Activated CD4-positive, alpha-beta memory T cell treated with anti-CD3 and anti-CD28 coated beads for 36 hours (primary cell): Measurements from ENCODE around the gene TNKS2. TPM values are rescaled to one million over a fixed set of nuclear protein-coding genes. Genes with fewer than 3 reads are reported as not detected.
"Not testable (repeated sequence)": the region's sequence is repeated elsewhere in the genome, so short reads cannot be mapped to it uniquely, and the experiment has no call there.

Source experiments
- CTCF ChIA-PET: fragments of 350-600 bp; sonication (Branson Sonifier 250); formaldehyde crosslinking; loops from one replicate; lab custom pipeline; 2021; ENCODE audit warnings: antibody characterized with exemption, inconsistent platforms; lab: Charles Lee
- POLR2A ChIA-PET: fragments of 350-600 bp; sonication (Branson Sonifier 250); formaldehyde crosslinking; loops from one replicate; lab custom pipeline; 2021; ENCODE audit warnings: antibody characterized with exemption; lab: Charles Lee
- DNase-seq: peaks from one replicate; pipeline ENCODE4 v3.0.0-alpha.2; 2020
- H3K27ac Mint-ChIP-seq: one replicate; pipeline ENCODE4 v1.8.0; 2021; ENCODE audit warnings: mixed read lengths
- H3K27me3 Mint-ChIP-seq: one replicate; pipeline ENCODE4 v1.8.0; 2021; ENCODE audit warnings: mixed read lengths
- H3K36me3 Mint-ChIP-seq: one replicate; pipeline ENCODE4 v1.8.0; 2021; ENCODE audit warnings: mixed read lengths
- H3K4me1 Mint-ChIP-seq: one replicate; pipeline ENCODE4 v1.8.0; 2021; ENCODE audit warnings: low read depth, mixed read lengths
- H3K4me3 Mint-ChIP-seq: one replicate; pipeline ENCODE4 v1.8.0; 2021; ENCODE audit warnings: mild to moderate bottlenecking, mixed read lengths
- H3K9me3 Mint-ChIP-seq: one replicate; pipeline ENCODE4 v1.8.0; 2021; ENCODE audit warnings: mixed read lengths
- intact Hi-C: fragments of 100-400 bp; cut with micrococcal nuclease; formaldehyde crosslinking; loops from one replicate; pipeline ENCODE4 v1.15.1; 2023
- total RNA-seq, 2 experiments: library from RNA; stranded (reverse); gene quantifications; one replicate each; pipeline ENCODE4 v1.2.3, GENCODE V29; 2021

TNKS2 gene
- total RNA-seq, 2 experiments from 2014 or later = 34.5 to 35.7 TPM

- Mint-ChIP-seq H3K9me3 (no peaks in the 10 kb centered on the region), H3K27me3 (peaks cover 1% of the 10 kb centered on the region), H3K36me3 (peaks cover 18% of the 10 kb centered on the region), H3K4me1 (peaks cover 44% of the 10 kb centered on the region), H3K27ac (peak overlapping the region; percentile 91), H3K4me3 (peak overlapping the region; percentile 81)
- ChIA-PET POLR2A (interaction anchor here (0.7 to 1.5 kb wide), 6 partner anchors 23 to 506 kb away, joined by 3 to 5 read pairs (median 4); partner anchors contain the start of gene BTAF1), CTCF (interaction anchor here (0.9 to 2.7 kb wide), 4 partner anchors 37 to 790 kb away, joined by 3 to 26 read pairs (median 7); no protein-coding TSS in a partner anchor)
- intact Hi-C loops = loop anchor here (1.0 to 5.0 kb wide), 9 partner anchors 8 to 924 kb away; partner anchors contain the start of genes CPEB3, IDE and MARCHF5
- no peak for DNase-seq
These were observed 1.1 kb upstream of the TNKS2 start for GRCh38 chr10:91797048-91797690.

DNA sequence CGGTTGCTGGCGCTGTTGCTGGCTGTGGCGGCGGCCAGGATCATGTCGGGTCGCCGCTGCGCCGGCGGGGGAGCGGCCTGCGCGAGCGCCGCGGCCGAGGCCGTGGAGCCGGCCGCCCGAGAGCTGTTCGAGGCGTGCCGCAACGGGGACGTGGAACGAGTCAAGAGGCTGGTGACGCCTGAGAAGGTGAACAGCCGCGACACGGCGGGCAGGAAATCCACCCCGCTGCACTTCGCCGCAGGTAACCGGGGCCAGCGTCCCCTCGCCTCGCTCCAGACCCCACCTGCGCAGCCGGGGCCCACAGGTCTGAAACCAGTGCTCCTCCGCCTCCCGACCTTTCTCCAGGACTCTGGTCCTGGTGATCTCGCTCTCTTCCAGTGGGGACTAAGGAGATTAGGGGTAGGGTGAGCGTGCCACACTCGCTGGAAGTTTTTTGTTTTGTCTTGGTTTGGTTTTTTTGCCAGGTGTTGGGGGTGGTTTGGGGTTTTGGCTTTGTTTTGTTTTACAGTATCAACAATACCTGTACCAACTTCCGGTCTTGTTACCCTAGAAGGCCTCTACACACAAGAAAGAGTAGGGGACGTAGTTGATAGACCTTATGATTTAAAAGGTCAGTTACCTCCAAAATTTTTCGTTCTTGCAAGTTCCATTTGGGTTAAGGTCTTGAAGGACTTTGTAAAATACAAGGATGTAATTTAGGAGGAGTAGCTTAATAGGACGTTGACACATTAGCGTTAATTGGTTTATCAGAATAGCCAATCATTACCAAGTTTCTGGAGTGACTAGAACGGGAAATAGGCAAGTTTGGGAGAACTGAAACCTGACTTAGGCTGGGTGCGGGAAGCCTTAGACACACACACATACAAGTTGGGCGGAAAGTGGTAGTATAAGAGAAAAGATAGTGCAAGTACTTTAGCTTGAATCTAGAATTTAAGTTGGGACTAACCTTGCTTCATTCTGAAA is 704 bp downstream of the TNKS2 start:
- H3K4me3 Mint-ChIP-seq = peak overlapping the region; percentile 86
- no peaks in the 10 kb centered on the region for H3K9me3 Mint-ChIP-seq
- peak; percentile 58 for DNase-seq
- peak overlapping the region; percentile 90 for H3K27ac Mint-ChIP-seq
- peaks cover 62% of the 10 kb centered on the region for H3K4me1 Mint-ChIP-seq
- intact Hi-C loops = loop anchor here (1.0 to 5.0 kb wide), 7 partner anchors 146 to 792 kb away; partner anchors contain the start of genes HECTD2 and IDE
- POLR2A ChIA-PET = interaction anchor here (0.9 to 3.0 kb wide), 2 partner anchors 21 to 125 kb away, joined by 3 to 16 read pairs; partner anchors contain the start of gene BTAF1
- H3K36me3 Mint-ChIP-seq = peaks cover 23% of the 10 kb centered on the region
- peaks cover 1% of the 10 kb centered on the region for H3K27me3 Mint-ChIP-seq
- CTCF ChIA-PET = interaction anchor here (0.7 to 2.4 kb wide), 7 partner anchors 9 to 125 kb away, joined by 3 to 9 read pairs (median 4); partner anchors contain the start of genes BTAF1 and FGFBP3

DNA sequence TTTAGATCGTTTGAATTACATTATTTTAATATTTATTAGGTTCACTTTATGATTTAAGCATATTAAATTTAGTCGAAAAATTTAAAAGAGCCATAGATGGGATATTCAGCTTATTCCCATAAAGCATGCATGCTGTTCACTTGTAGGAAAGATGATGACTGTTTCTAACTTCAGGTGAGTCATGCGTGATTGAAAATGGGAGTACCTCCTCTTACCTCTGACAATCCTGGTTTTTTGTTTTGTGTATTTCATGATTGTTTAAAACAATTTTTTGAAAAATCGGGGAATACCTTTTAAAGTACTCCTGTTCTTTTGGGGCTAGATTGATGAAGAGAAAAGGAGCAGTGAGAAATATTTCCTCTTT is 1.4 kb downstream of the TNKS2 start:
- H3K36me3 Mint-ChIP-seq = peaks cover 27% of the 10 kb centered on the region
- peak overlapping the region; percentile 90 for H3K27ac Mint-ChIP-seq
- ChIA-PET POLR2A (interaction anchor here (3.0 kb wide), 1 partner anchor 124 kb away, joined by 16 read pairs; the partner anchor contains the start of gene BTAF1), CTCF (interaction anchor here (0.7 to 2.4 kb wide), 4 partner anchors 40 to 124 kb away, joined by 3 to 9 read pairs (median 6); partner anchors contain the start of genes BTAF1 and FGFBP3)
- DNase-seq = no peak
- peaks cover 1% of the 10 kb centered on the region for H3K27me3 Mint-ChIP-seq
- peak overlapping the region; percentile 86 for H3K4me3 Mint-ChIP-seq
- H3K4me1 Mint-ChIP-seq = peaks cover 69% of the 10 kb centered on the region
- no peaks in the 10 kb centered on the region for H3K9me3 Mint-ChIP-seq
- intact Hi-C loops = loop anchor here (1.0 to 5.0 kb wide), 7 partner anchors 146 to 792 kb away; partner anchors contain the start of genes HECTD2 and IDE

GRCh38 chr10:91800182-91800581 is 2.0 kb downstream of the TNKS2 start:
- Mint-ChIP-seq H3K4me1 (peaks cover 70% of the 10 kb centered on the region), H3K27ac (peak overlapping the region; percentile 31), H3K4me3 (peak overlapping the region; percentile 86), H3K36me3 (peaks cover 29% of the 10 kb centered on the region), H3K27me3 (peaks cover 1% of the 10 kb centered on the region), H3K9me3 (no peaks in the 10 kb centered on the region)
- intact Hi-C loops = no loop called here
- ChIA-PET POLR2A (interaction anchor here (3.0 kb wide), 1 partner anchor 124 kb away, joined by 16 read pairs; the partner anchor contains the start of gene BTAF1), CTCF (interaction anchor here (2.3 to 2.4 kb wide), 2 partner anchors 41 to 108 kb away, joined by 8 to 9 read pairs; partner anchors contain the start of gene FGFBP3)
- DNase-seq = no peak

DNA sequence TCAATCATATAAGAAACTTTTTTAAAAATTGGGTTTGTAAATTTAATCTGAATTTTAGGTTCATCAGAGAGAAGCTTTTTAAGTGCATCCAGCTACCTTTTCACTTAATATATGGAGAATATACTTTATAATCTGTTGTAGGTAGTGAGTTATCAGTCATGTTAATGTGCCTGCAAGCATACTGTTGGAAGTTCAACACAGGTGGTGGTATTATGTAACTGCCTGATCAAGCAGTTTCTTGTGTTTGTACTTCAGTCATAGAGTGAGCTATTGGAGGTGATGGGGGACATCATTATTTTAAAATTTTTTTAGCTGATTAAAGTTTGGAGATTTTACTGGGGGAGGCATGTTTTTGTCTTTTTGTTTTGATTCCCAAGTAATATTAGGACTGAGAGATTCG is 2.5 kb downstream of the TNKS2 start:
- Mint-ChIP-seq H3K9me3 (no peaks in the 10 kb centered on the region), H3K27ac (no peak overlapping the region), H3K4me3 (peak overlapping the region; percentile 30), H3K4me1 (peaks cover 74% of the 10 kb centered on the region), H3K36me3 (peaks cover 32% of the 10 kb centered on the region), H3K27me3 (peaks cover 1% of the 10 kb centered on the region)
- ChIA-PET POLR2A (interaction anchor here (0.6 to 3.0 kb wide), 2 partner anchors 123 to 600 kb away, joined by 3 to 16 read pairs; partner anchors contain the start of gene BTAF1), CTCF (interaction anchor here (2.4 kb wide), 1 partner anchor 41 kb away, joined by 8 read pairs; no protein-coding TSS in a partner anchor)
- intact Hi-C loops = no loop called here
- DNase-seq = no peak

DNA sequence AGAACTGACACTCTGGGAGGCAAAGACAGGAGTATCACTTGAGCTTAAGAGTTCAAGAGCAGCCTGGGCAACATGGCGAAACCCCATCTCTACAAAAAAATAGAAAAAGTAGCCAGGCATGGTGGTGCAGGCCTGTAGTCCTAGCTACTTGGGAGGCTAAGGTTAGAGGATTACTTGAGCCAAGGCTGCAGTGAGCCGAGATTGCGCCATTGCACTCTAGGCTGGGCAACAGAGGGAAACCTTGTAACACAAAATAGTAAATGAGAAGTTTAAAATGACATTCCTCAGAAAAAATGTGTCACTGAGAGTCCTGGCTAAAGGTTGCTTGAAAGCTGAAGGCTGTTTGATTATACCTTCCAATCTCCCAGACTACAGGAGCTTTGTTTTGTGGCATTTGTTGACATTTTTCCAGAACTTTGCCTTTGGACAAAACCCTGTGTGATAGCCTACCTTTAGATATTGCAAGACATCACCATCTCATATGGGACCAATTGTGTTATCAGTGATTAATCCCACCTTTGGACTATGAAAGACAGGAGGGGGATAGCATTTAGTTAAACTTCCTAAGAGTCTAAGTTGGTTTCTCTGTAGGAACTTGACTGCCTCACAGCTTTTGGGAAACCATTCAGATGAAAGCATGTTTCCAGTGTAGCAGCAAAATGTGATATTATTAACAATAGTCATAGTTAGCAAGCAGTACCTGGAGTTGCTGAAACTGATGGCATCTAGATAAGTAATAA is 5.3 kb downstream of the TNKS2 start:
- Mint-ChIP-seq H3K27me3 (no peaks in the 10 kb centered on the region), H3K4me3 (no peak overlapping the region), H3K4me1 (peaks cover 68% of the 10 kb centered on the region), H3K27ac (no peak overlapping the region), H3K36me3 (peaks cover 37% of the 10 kb centered on the region), H3K9me3 (no peaks in the 10 kb centered on the region)
- DNase-seq = no peak
- ChIA-PET CTCF (interaction anchor here (1.2 kb wide), 1 partner anchor 109 kb away, joined by 3 read pairs; no protein-coding TSS in a partner anchor), POLR2A (interaction anchor here (0.9 kb wide), 1 partner anchor 14 kb away, joined by 3 read pairs; no protein-coding TSS in a partner anchor)
- intact Hi-C loops = no loop called here

GRCh38 chr10:91804126-91804510 is 5.9 kb downstream of the TNKS2 start:
- intact Hi-C loops = no loop called here
- H3K27ac Mint-ChIP-seq = peak overlapping the region; percentile 52
- no peaks in the 10 kb centered on the region for H3K9me3 Mint-ChIP-seq
- no peak for DNase-seq
- CTCF ChIA-PET = no interaction called here
- no peaks in the 10 kb centered on the region for H3K27me3 Mint-ChIP-seq
- no peak overlapping the region for H3K4me3 Mint-ChIP-seq
- H3K36me3 Mint-ChIP-seq = peaks cover 34% of the 10 kb centered on the region
- POLR2A ChIA-PET = no interaction called here
- H3K4me1 Mint-ChIP-seq = peaks cover 70% of the 10 kb centered on the region

DNA sequence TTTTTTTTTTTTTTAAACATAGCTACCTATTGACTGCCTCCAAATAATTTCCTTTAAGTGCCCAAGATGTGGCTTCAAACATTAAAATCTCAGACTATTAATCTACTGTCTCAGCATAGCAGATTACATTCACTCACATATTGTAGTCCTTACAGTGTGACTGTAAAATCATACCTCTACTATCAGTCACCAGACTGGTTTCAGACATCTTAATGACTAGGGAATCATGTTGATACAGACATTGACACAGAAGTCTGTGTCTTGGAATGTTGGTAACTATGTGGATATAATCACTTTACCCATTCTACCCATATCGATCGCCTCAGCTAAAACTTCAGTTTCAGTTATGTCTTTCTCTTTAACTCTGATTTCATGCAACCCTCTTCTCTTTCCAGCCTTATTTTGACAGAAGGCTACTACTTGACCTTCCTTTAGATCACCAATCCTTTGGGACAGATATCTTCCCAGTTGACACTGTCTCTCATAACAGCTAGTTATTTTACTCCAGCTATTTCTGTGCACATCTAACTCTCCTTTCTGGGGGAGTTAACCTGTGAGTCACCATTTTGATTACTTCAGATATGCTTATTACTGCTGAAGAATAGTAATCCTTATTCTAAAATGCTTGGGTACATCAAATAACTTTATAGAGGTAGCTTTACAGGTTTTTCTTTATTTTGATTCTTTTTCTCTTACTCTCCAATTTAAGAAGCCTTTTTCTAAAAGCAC is 7.0 kb downstream of the TNKS2 start:
- H3K4me1 Mint-ChIP-seq = peaks cover 66% of the 10 kb centered on the region
- no peak for DNase-seq
- peaks cover 28% of the 10 kb centered on the region for H3K36me3 Mint-ChIP-seq
- POLR2A ChIA-PET = interaction anchor here (1.4 kb wide), 1 partner anchor 12 kb away, joined by 4 read pairs; no protein-coding TSS in a partner anchor
- H3K4me3 Mint-ChIP-seq = no peak overlapping the region
- peak overlapping the region; percentile 1 for H3K27ac Mint-ChIP-seq
- CTCF ChIA-PET = interaction anchor here (1.2 kb wide), 1 partner anchor 9 kb away, joined by 4 read pairs; no protein-coding TSS in a partner anchor
- H3K9me3 Mint-ChIP-seq = no peaks in the 10 kb centered on the region
- intact Hi-C loops = loop anchor here (1.0 kb wide), 1 partner anchor 8 kb away; no protein-coding TSS in a partner anchor
- no peaks in the 10 kb centered on the region for H3K27me3 Mint-ChIP-seq

- POLR2A ChIA-PET, H3K9me3 Mint-ChIP-seq, intact Hi-C loops, H3K27ac Mint-ChIP-seq, H3K27me3 Mint-ChIP-seq, H3K4me3 Mint-ChIP-seq, DNase-seq: not testable (repeated sequence)
- CTCF ChIA-PET = interaction anchor here (0.9 kb wide), 1 partner anchor 9 kb away, joined by 3 read pairs; the partner anchor contains the start of gene TNKS2
- H3K4me1 Mint-ChIP-seq = peaks cover 60% of the 10 kb centered on the region
- peaks cover 20% of the 10 kb centered on the region for H3K36me3 Mint-ChIP-seq
These were observed 9.0 kb downstream of the TNKS2 start for GRCh38 chr10:91807264-91807663.

GRCh38 chr10:91813251-91813650 is 15.0 kb downstream of the TNKS2 start:
- Mint-ChIP-seq H3K27ac (no peak overlapping the region), H3K9me3 (no peaks in the 10 kb centered on the region), H3K4me1 (peaks cover 25% of the 10 kb centered on the region), H3K36me3 (peaks cover 25% of the 10 kb centered on the region), H3K27me3 (no peaks in the 10 kb centered on the region), H3K4me3 (no peak overlapping the region)
- DNase-seq = no peak
- intact Hi-C loops = no loop called here
- ChIA-PET POLR2A (no interaction called here), CTCF (no interaction called here)
